Heart right ventricle (tissue), 16 donors: Measurements from ENCODE around the gene BRD9. TPM values are rescaled to one million over a fixed set of nuclear protein-coding genes. Genes with fewer than 3 reads are reported as not detected.
"Not testable (repeated sequence)": the region's sequence is repeated elsewhere in the genome, so short reads cannot be mapped to it uniquely, and the experiment has no call there.

Source experiments
- ATAC-seq, 8 donors: fragments of 200-7000 bp; cut with Tn5 transposase; one replicate each; pipeline ENCODE4 v1.9.1; 2020; ENCODE audit warnings: mild to moderate bottlenecking in 8 of 8, moderate library complexity in 8 of 8, moderate number of reproducible peaks in 1 of 8
- DNase-seq, 2 donors: peaks; one replicate each; pipeline ENCODE4 v3.0.0-alpha.2; 2020
- H3K27ac ChIP-seq, 10 donors: fragments of 200-600 bp; sonication (generic) in 2 of 10; one replicate each; pipeline versions ENCODE4 v1.5.0 to v1.8.0; 2020 to 2022; ENCODE audit warnings: mild to moderate bottlenecking in 3 of 10
- H3K27me3 ChIP-seq, 7 donors: fragments of 200-600 bp; one replicate each; pipeline ENCODE4 v1.8.0; 2021 to 2022; ENCODE audit warnings: mild to moderate bottlenecking in 2 of 7
- H3K36me3 ChIP-seq, 9 donors: fragments of 200-600 bp; sonication (generic) in 1 of 9; one replicate each; pipeline versions ENCODE4 v1.5.0 to v1.8.0; 2020 to 2022; ENCODE audit warnings: mild to moderate bottlenecking in 2 of 9
- H3K4me1 ChIP-seq, 9 donors: fragments of 200-600 bp; sonication (generic) in 1 of 9; one replicate each; pipeline versions ENCODE4 v1.5.0 to v1.8.0; 2020 to 2022; ENCODE audit warnings: mild to moderate bottlenecking in 4 of 9
- H3K4me3 ChIP-seq, 10 donors: fragments of 200-600 bp; sonication (generic) in 2 of 10; one replicate each; pipeline versions ENCODE4 v1.5.0 to v1.8.0; 2020 to 2022; ENCODE audit warnings: mild to moderate bottlenecking in 7 of 10, moderate library complexity in 2 of 10
- H3K9me3 ChIP-seq, 11 donors: fragments of 200-600 bp in 10 of 11; sonication (generic) in 2 of 11; one replicate each; pipeline versions ENCODE4 v1.5.0 to v1.8.0; 2013 to 2022; ENCODE audit warnings: mild to moderate bottlenecking in 2 of 11, control low read depth in 1 of 11, moderate library complexity in 1 of 11
- WGBS, 2 donors: extraction: QIAGEN DNeasy Blood & Tissue Kit; methylation state at CpG; one replicate each; pipeline ENCODE4 v1.1.7; 2013; ENCODE audit warnings: inconsistent platforms in 1 of 2; 5-methylcytosine and 5-hydroxymethylcytosine counted together
- intact Hi-C, 10 donors: fragments of 100-400 bp; cut with DNase I; formaldehyde crosslinking; loops; one replicate each; pipeline versions ENCODE4 v1.11.1 to v1.14.2; 2022
- polyA plus RNA-seq, 2 donors: library from polyadenylated mRNA; stranded (reverse); fragments of 200-250 nt; gene quantifications; one replicate each; pipeline ENCODE4 v1.2.3, GENCODE V29; 2013
- total RNA-seq, 10 donors: library from RNA; stranded (reverse); fragmentation: NEBNext Ultra II Directional in 3 of 10; extraction: Animal tissue kit (Norgen Biotek cat#: 25700) in 3 of 10; gene quantifications; one replicate each; pipeline versions ENCODE4 v1.2.1 to v1.2.4, GENCODE V29; 2021 to 2023
- TF ChIP-seq, protein P1 (sequence below), 9 donors: fragments of 200-600 bp; sonication (generic) in 2 of 9; IDR thresholded peaks; one replicate each; pipeline versions ENCODE4 v1.5.0 to v1.8.0; 2021 to 2022; ENCODE audit warnings: antibody characterized with exemption in 9 of 9, mild to moderate bottlenecking in 5 of 9, moderate library complexity in 1 of 9
- donor health status: Arrhythmogenic right ventricular cardiomyopathy.
- donor health status: ischemic (EF 13 %, LVEDD 7.1; RV severe dilation, severe dysfunction).
- donor health status: healthy with polysubstance abuse.
- donor health status: DM: no; HTN: yes; CAD: no.
- donor health status: DM: no; HTN: no; CAD: no.
- donor health status: ischemic (EF 25% LVEDD 6.9; RV normal size, moderate dysfunction).
- donor health status: ischemic (EF 25% LVEDD 5.7; RV mildly dilated, moderate dysfunction).
- donor health status: healthy.
- donor health status: DM: yes; HTN: yes; CAD: no.
- donor health status: Ischemic cardiomyopathy.
- donor health status: ischemic (EF 35%, LVEDD 5.7; RV mildly dilated, moderate dysfunction).
- donor health status: nonischemic (EF 11% LVEDD 7.7; RV severe dilation, severe dysfunction).
- donor health status: DM: yes; HTN: yes; CAD: no.
- donor health status: PGD.
- donor health status: ischemic (EF 29% LVEDD 5.4; RV normal size, mild dysfunction).
- donor health status: nonischemic (EF 23%, LVEDD 6.1; RV moderate dilation, normal function).

BRD9 gene
- total and polyA plus RNA-seq, 12 donors: 16.7 to 42.6 (median 26.0) TPM

DNA sequence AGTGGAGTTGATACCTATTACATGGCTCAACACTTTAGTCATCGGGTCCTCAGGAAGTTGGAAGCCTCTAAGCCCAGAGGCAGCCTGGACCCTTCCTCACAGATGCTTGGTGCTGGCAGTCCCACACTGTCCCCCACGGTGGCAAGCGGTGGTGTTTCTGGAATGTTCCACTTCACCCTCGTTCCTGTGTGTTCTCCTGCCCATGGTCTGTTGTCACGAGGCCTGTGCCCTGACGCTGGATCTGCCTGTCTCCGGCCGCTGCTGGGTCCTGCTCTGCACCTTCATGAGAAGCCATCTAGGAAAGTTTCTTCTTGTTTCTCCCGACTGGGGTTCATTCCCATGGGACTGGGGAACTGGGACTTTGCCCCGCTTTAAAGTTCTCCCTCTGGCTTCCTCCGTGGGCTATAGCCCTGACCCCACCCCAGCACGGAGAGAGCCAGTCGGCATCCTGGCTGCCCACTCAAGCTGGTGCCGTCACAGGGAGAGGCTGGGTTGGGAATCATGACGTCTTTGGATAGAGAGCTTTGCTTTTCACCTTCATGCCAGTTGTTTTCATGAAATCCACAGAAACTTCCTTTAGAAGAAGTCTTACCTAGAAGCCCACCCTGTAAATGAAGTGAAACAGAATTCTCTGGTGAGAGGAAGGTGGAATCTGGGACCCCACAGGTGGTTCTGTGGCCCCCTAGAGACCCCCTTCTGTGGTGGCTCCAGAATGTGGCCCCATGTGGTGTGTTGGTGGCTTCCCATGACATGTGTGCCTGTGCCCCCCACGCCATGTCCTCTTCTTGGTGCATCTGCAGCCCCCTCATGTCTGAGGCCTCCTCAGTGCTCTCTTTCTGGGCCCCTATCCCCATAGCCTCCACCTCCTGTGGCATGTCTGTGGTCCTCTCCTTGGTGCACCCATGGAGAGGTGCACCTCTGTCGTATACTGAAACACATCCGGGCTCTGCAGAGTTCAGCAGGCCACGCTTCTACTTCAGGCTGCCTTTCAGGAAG is 43.8 kb upstream of the BRD9 start:
- H3K9me3 ChIP-seq: no peaks in the 10 kb centered on the region
- intact Hi-C loops: loop anchor here in 2 of 10 donors (10.0 kb wide), 2 partner anchors 218 to 708 kb away; no protein-coding TSS in a partner anchor
- H3K27ac ChIP-seq: no peak overlapping the region
- H3K4me3 ChIP-seq: no peak overlapping the region
- ATAC-seq (no peak), DNase-seq (no peak)
- H3K4me1 ChIP-seq: peaks cover 0 to 7% (median 0%) of the 10 kb centered on the region in 9 donors
- H3K36me3 ChIP-seq: no peaks in the 10 kb centered on the region
- peaks cover 0 to 22% (median 5%) of the 10 kb centered on the region in 7 donors for H3K27me3 ChIP-seq
- TF ChIP-seq, protein P1, sequence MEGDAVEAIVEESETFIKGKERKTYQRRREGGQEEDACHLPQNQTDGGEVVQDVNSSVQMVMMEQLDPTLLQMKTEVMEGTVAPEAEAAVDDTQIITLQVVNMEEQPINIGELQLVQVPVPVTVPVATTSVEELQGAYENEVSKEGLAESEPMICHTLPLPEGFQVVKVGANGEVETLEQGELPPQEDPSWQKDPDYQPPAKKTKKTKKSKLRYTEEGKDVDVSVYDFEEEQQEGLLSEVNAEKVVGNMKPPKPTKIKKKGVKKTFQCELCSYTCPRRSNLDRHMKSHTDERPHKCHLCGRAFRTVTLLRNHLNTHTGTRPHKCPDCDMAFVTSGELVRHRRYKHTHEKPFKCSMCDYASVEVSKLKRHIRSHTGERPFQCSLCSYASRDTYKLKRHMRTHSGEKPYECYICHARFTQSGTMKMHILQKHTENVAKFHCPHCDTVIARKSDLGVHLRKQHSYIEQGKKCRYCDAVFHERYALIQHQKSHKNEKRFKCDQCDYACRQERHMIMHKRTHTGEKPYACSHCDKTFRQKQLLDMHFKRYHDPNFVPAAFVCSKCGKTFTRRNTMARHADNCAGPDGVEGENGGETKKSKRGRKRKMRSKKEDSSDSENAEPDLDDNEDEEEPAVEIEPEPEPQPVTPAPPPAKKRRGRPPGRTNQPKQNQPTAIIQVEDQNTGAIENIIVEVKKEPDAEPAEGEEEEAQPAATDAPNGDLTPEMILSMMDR (IDR thresholded peaks at IDR 0.05): no peak
- WGBS, 2 donors: 84 to 85% methylated on average over 19 of the region's 19 CpGs

DNA sequence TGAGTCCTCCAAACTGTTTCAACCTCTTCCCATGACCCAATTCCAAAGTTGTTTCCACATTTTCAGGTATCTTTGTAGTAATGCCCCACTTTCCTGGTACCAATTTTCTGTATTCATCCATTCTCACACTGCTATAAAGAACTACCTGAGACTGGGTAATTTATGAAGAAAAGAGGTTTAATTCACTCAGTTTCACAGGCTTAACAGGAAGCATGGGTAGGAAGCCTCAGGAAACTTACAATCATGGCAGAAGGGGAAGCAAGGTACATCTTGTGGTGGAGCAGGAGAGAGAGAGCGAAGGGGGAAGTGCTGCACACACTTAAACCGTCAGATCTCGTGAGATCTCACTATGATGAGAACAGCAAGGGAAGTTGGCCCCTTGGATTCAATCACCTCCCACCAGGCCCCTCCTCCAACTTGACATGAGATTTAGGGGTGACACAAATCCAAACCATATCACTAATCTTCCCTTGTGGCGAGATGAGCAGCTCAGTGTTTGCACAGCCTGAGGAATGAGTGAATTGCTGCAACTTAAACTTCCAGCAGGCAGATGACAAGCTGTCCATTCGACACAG is 43.0 kb upstream of the BRD9 start:
- Histone ChIP-seq H3K9me3 (no peaks in the 10 kb centered on the region), H3K36me3 (no peaks in the 10 kb centered on the region), H3K27me3 (peaks cover 0 to 22% (median 5%) of the 10 kb centered on the region in 7 donors), H3K4me3 (no peak overlapping the region), H3K27ac (no peak overlapping the region), H3K4me1 (peaks cover 0 to 7% (median 0%) of the 10 kb centered on the region in 9 donors)
- DNase-seq (no peak), ATAC-seq (no peak)
- 84 to 86% methylated on average over 5 of the region's 5 CpGs for WGBS, 2 donors
- TF ChIP-seq, protein P1 (IDR thresholded peaks at IDR 0.05): no peak
- intact Hi-C loops: loop anchor here in 2 of 10 donors (10.0 kb wide), 2 partner anchors 219 to 709 kb away; no protein-coding TSS in a partner anchor

- not testable (repeated sequence) for DNase-seq, ATAC-seq, H3K27ac ChIP-seq, H3K4me1 ChIP-seq, H3K9me3 ChIP-seq, H3K4me3 ChIP-seq, H3K36me3 ChIP-seq
- TF ChIP-seq, protein P1 (IDR thresholded peaks at IDR 0.05): peak in 5 of 9 donors; percentile 19 to 36 (median 28)
- 79 to 84% methylated on average over 3 of the region's 3 CpGs for WGBS, 2 donors
- intact Hi-C loops: loop anchor here in 3 of 10 donors (5.0 to 10.0 kb wide), 3 partner anchors 220 to 710 kb away; no protein-coding TSS in a partner anchor
- H3K27me3 ChIP-seq: peaks cover 0 to 16% (median 5%) of the 10 kb centered on the region in 7 donors
Measured at GRCh38 chr5:934381-934967, 41.9 kb upstream of the BRD9 start.

GRCh38 chr5:933951-934350 is 41.4 kb upstream of the BRD9 start:
- H3K27ac ChIP-seq, ATAC-seq: not testable (repeated sequence)

More at GRCh38 chr5:933951-934350, 41.4 kb upstream of the BRD9 start:
- H3K4me1 ChIP-seq, DNase-seq, H3K36me3 ChIP-seq, H3K4me3 ChIP-seq, H3K9me3 ChIP-seq: not testable (repeated sequence)
- intact Hi-C loops: loop anchor here in 3 of 10 donors (5.0 to 10.0 kb wide), 3 partner anchors 221 to 711 kb away; no protein-coding TSS in a partner anchor
- H3K27me3 ChIP-seq: peaks cover 0 to 16% (median 5%) of the 10 kb centered on the region in 7 donors
